PC-9 (cell line): Measurements from ENCODE around the gene DIS3L. TPM values are rescaled to one million over a fixed set of nuclear protein-coding genes. Genes with fewer than 3 reads are reported as not detected.

Experiments
- BruUV-seq: library from RNA; stranded (reverse); fragments of 400-500 nt; replicated peaks from 2 replicates; lab custom pipeline; 2021; lab: Mats Ljungman, UMichigan
- CTCF ChIA-PET: fragments of 300-600 bp; sonication (Branson Sonifier 250); formaldehyde crosslinking; loops from one replicate; lab custom pipeline; 2022; ENCODE audit warnings: antibody characterized with exemption; lab: Charles Lee
- POLR2A ChIA-PET: fragments of 300-600 bp; sonication (Branson Sonifier 250); formaldehyde crosslinking; loops from one replicate; lab custom pipeline; 2022; ENCODE audit warnings: antibody characterized with exemption; ENCODE audit not compliant: unreplicated experiment; lab: Charles Lee
- DNase-seq, 2 experiments: peaks; one replicate each; pipeline versions ENCODE4 v3.0.0 to v3.0.0-alpha.2; 2015 to 2022; ENCODE audit warnings: mixed read lengths in 1 of 2
- H2AFZ ChIP-seq: fragments of 200-600 bp; sonication (generic); 2 replicates; pipeline ENCODE4 v1.8.1; 2017; ENCODE audit warnings: antibody characterized with exemption
- H3F3A ChIP-seq: fragments of 200-600 bp; sonication (generic); 2 replicates; pipeline ENCODE4 v1.8.1; 2017; ENCODE audit warnings: antibody characterized with exemption, mild to moderate bottlenecking, low read depth; ENCODE audit not compliant: insufficient read depth
- H3K27ac ChIP-seq: fragments of 200-600 bp; sonication (generic); 2 replicates; pipeline ENCODE4 v1.6.1; 2016; ENCODE audit warnings: mixed run types
- H3K27me3 ChIP-seq: fragments of 200-600 bp; sonication (generic); 2 replicates; pipeline ENCODE4 v1.6.1; 2016; ENCODE audit warnings: low read depth, mixed run types; ENCODE audit not compliant: insufficient read depth
- H3K36me3 ChIP-seq: fragments of 200-600 bp; sonication (generic); 2 replicates; pipeline ENCODE4 v1.6.1; 2016; ENCODE audit warnings: low read depth, mixed run types
- H3K4me1 ChIP-seq: fragments of 200-600 bp; sonication (generic); replicated peaks from 2 replicates; pipeline ENCODE4 v1.6.1; 2016; ENCODE audit warnings: mixed run types; ENCODE audit not compliant: insufficient read depth
- H3K4me2 ChIP-seq: fragments of 200-600 bp; sonication (generic); 2 replicates; pipeline ENCODE4 v1.6.1; 2017; ENCODE audit warnings: mixed run types
- H3K4me3 ChIP-seq: fragments of 200-600 bp; sonication (generic); 2 replicates; pipeline ENCODE4 v1.6.1; 2016; ENCODE audit warnings: mixed run types
- H3K79me2 ChIP-seq: fragments of 200-600 bp; sonication (generic); 2 replicates; pipeline ENCODE4 v1.6.1; 2017; ENCODE audit warnings: low read depth, mixed run types
- H3K9me2 ChIP-seq: fragments of 200-600 bp; sonication (generic); 2 replicates; pipeline ENCODE4 v1.8.1; 2017; ENCODE audit warnings: mild to moderate bottlenecking; ENCODE audit not compliant: insufficient read depth
- H3K9me3 ChIP-seq: fragments of 200-600 bp; sonication (generic); 2 replicates; pipeline ENCODE4 v1.8.1; 2016; ENCODE audit warnings: low read depth; ENCODE audit not compliant: insufficient read depth
- H4K20me1 ChIP-seq: fragments of 200-600 bp; sonication (generic); 2 replicates; pipeline ENCODE4 v1.8.1; 2017; ENCODE audit not compliant: insufficient read depth
- CTCF ChIP-seq: fragments of 200-600 bp; sonication (generic); conservative IDR thresholded peaks from 2 replicates; pipeline ENCODE4 v1.6.1; 2017; ENCODE audit warnings: mixed run types, antibody characterized with exemption, mild to moderate bottlenecking, moderate library complexity
- EZH2 ChIP-seq: fragments of 200-600 bp; sonication (generic); IDR thresholded peaks from 2 replicates; pipeline ENCODE4 v1.8.0; 2017; ENCODE audit warnings: antibody characterized with exemption, low read depth
- intact Hi-C: fragments of 100-400 bp; cut with micrococcal nuclease; formaldehyde crosslinking; loops from one replicate; pipeline ENCODE4 v1.10.0; 2022; ENCODE audit not compliant: unreplicated experiment
- total RNA-seq: library from RNA; stranded (reverse); gene quantifications from 2 replicates; pipeline ENCODE4 v1.2.3, GENCODE V29; 2021

The DIS3L gene
- total RNA-seq, 1 experiment from 2014 or later = 27.7 TPM

- no peak for TF ChIP-seq EZH2
- no peak for TF ChIP-seq CTCF
- Histone ChIP-seq H3K4me3 (no peak overlapping the region), H3K4me1 (peaks cover 8% of the 10 kb centered on the region), H3K36me3 (no peaks in the 10 kb centered on the region), H3K9me3 (no peaks in the 10 kb centered on the region), H3K4me2 (no peak overlapping the region), H3K27ac (no peak overlapping the region), H3K9me2 (no peaks in the 10 kb centered on the region), H2AFZ (no peak overlapping the region), H3K27me3 (no peaks in the 10 kb centered on the region), H4K20me1 (no peaks in the 10 kb centered on the region), H3K79me2 (no peaks in the 10 kb centered on the region), H3F3A (0 out of 2 replicates have a peak, but pooled peaks cover 8% of the 10 kb centered on the region)
- CTCF ChIA-PET = no interaction called here
- POLR2A ChIA-PET = interaction anchor here (0.7 kb wide), 1 partner anchor 1917 kb away, joined by 10 read pairs; no protein-coding TSS in a partner anchor
- DNase-seq = no peak
- intact Hi-C loops = loop anchor here (5.0 kb wide), 1 partner anchor 303 kb away; no protein-coding TSS in a partner anchor
- BruUV-seq = no TSS peak
These were observed 7.7 kb upstream of the DIS3L start for GRCh38 chr15:66285533-66286280.

- TF ChIP-seq CTCF (peak; percentile 75), EZH2 (no peak)
- intact Hi-C loops = loop anchor here (1.0 to 5.0 kb wide), 2 partner anchors 305 to 371 kb away; no protein-coding TSS in a partner anchor
- no peak overlapping the region for H3K4me3 ChIP-seq
- CTCF ChIA-PET = interaction anchor here (0.7 kb wide), 1 partner anchor 211 kb away, joined by 3 read pairs; no protein-coding TSS in a partner anchor
- H3K4me1 ChIP-seq = peaks cover 11% of the 10 kb centered on the region
- H3F3A ChIP-seq = 0 out of 2 replicates have a peak, but pooled peaks cover 8% of the 10 kb centered on the region
- POLR2A ChIA-PET = no interaction called here
- H3K27me3 ChIP-seq = no peaks in the 10 kb centered on the region
- no peaks in the 10 kb centered on the region for H3K36me3 ChIP-seq
- no peaks in the 10 kb centered on the region for H3K9me3 ChIP-seq
- H3K9me2 ChIP-seq = no peaks in the 10 kb centered on the region
- H3K27ac ChIP-seq = no peak overlapping the region
- no peak overlapping the region for H3K4me2 ChIP-seq
- no peak overlapping the region for H2AFZ ChIP-seq
- BruUV-seq = no TSS peak
- peak in 1 of 2 experiments; percentile 42 for DNase-seq
- 0 out of 2 replicates have a peak, but pooled peaks cover 2% of the 10 kb centered on the region for H3K79me2 ChIP-seq
- H4K20me1 ChIP-seq = no peaks in the 10 kb centered on the region
These were observed 5.8 kb upstream of the DIS3L start for GRCh38 chr15:66287461-66288057.

- no peaks in the 10 kb centered on the region for H3K9me2 ChIP-seq
- 0 out of 2 replicates have a peak, but pooled peaks cover 5% of the 10 kb centered on the region for H3K79me2 ChIP-seq
- H3K4me3 ChIP-seq = no peak overlapping the region
- no peaks in the 10 kb centered on the region for H3K36me3 ChIP-seq
- H3K27ac ChIP-seq = no peak overlapping the region
- DNase-seq = no peak
- no peaks in the 10 kb centered on the region for H3K27me3 ChIP-seq
- H4K20me1 ChIP-seq = no peaks in the 10 kb centered on the region
- 0 out of 2 replicates have a peak, but pooled peaks cover 8% of the 10 kb centered on the region for H3F3A ChIP-seq
- no peak overlapping the region for H3K4me2 ChIP-seq
- H2AFZ ChIP-seq = no peak overlapping the region
- no TSS peak for BruUV-seq
- POLR2A ChIA-PET = no interaction called here
- H3K4me1 ChIP-seq = peaks cover 11% of the 10 kb centered on the region
- no peaks in the 10 kb centered on the region for H3K9me3 ChIP-seq
- TF ChIP-seq EZH2 (no peak), CTCF (no peak)
- CTCF ChIA-PET = interaction anchor here (0.6 kb wide), 2 partner anchors 295 to 413 kb away, joined by 9 to 19 read pairs; no protein-coding TSS in a partner anchor
- intact Hi-C loops = loop anchor here (5.0 kb wide), 1 partner anchor 306 kb away; no protein-coding TSS in a partner anchor
These were observed 5.3 kb upstream of the DIS3L start for GRCh38 chr15:66288093-66288492.
